Measurements from ENCODE around the gene TLCD3A. TPM values are rescaled to one million over a fixed set of nuclear protein-coding genes. Genes with fewer than 3 reads are reported as not detected.

TLCD3A gene
- total and polyA plus RNA-seq, 9 of the 15 experiments (the other 6 are each of a cell fraction or from before 2014, with no cell fraction given), result 1.3 to 13.5 (median 7.3) TPM

DNA sequence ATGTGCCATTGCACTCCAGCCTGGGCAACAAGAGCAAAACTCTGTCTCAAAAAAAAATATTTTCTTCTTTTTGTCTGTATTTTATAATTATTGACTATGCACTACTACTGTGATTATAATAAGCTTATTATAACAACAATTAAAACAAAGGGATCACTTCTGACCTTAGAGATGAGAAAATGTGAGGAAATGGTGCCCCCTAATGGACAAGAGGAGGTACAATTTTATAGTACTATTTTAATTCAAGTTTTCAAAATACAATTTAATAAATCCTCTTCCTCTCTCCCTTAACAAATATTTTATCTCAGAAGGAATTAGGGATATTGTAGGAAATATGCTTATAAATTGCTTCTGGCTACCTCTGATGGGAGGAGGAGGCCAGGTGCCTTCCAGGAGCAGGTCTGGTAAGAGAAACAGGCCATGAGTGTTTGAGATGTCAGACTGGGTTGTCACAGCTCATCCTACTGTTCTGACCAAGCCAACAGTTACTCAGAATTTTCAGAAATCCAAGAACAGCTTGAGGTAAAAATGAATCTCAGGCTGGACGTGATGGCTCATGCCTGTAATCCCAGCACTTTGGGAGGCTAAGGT is 31.8 kb upstream of the TLCD3A start:
- Histone ChIP-seq H4K20me1 (replicated peaks; ENCODE audit: control insufficient read depth, insufficient read depth, low read length) (no peaks in the 10 kb centered on the region), H3K36me3 (ENCODE audit: control insufficient read depth, insufficient read depth, low read length) (peaks cover 20% of the 10 kb centered on the region), H2AFZ (ENCODE audit: low read depth, low read length) (no peak overlapping the region), H3K27ac (ENCODE audit: extremely low read depth, low read depth, low read length) (no peak overlapping the region), H3K4me3 (no peak overlapping the region), H3K4me1 (replicated peaks in 1 of 2; ENCODE audit: control insufficient read depth in 2 of 2, insufficient read depth in 2 of 2, low read length in 2 of 2) (no peaks in the 10 kb centered on the region), H3K27me3 (ENCODE audit: control insufficient read depth in 2 of 2, insufficient read depth in 2 of 2, low read length in 2 of 2) (no peaks in the 10 kb centered on the region), H3K79me2 (ENCODE audit: control insufficient read depth, insufficient read depth, low read length) (no peaks in the 10 kb centered on the region), H3K9me3 (replicated peaks; ENCODE audit: control insufficient read depth, insufficient read depth, low read depth, low read length) (no peaks in the 10 kb centered on the region), H3K9me1 (ENCODE audit: control insufficient read depth, insufficient read depth, low read length) (no peaks in the 10 kb centered on the region), H3K4me2 (ENCODE audit: insufficient read depth, low read length) (no peak overlapping the region), H3K9ac (ENCODE audit: insufficient read depth in 1 of 2, low read depth in 2 of 2, low read length in 2 of 2) (no peak overlapping the region)
- no peak for FAIRE-seq
- CTCF ChIA-PET (ENCODE audit: low intra/inter-chr PET ratio), result interaction anchor here (0.8 to 1.4 kb wide), 3 partner anchors 144 to 290 kb away, joined by 3 to 14 read pairs (median 4); a partner anchor contains a TSS
- DNase-seq (ENCODE audit: extremely low read depth in 1 of 4, low spot score in 3 of 4), result peak; percentile 26 to 42 (median 34)
- no peak; the same call in 2 of the 3 replicates for ATAC-seq
- TF ChIP-seq SMC3 (conservative IDR thresholded peaks at IDR 0.05; ENCODE audit: insufficient read depth, low read depth, low read length) (0 out of 2 replicates have a peak, but pooled peaks have one; percentile 24), RAD21 (CRISPR knock-in tag; conservative IDR thresholded peaks at IDR 0.05 in 1 of 2, IDR thresholded peaks at IDR 0.05 in 1 of 2) (peak; percentile 50 to 71), TARDBP (IDR thresholded peaks at IDR 0.05) (no peak)
- TF ChIP-seq, protein P1, sequence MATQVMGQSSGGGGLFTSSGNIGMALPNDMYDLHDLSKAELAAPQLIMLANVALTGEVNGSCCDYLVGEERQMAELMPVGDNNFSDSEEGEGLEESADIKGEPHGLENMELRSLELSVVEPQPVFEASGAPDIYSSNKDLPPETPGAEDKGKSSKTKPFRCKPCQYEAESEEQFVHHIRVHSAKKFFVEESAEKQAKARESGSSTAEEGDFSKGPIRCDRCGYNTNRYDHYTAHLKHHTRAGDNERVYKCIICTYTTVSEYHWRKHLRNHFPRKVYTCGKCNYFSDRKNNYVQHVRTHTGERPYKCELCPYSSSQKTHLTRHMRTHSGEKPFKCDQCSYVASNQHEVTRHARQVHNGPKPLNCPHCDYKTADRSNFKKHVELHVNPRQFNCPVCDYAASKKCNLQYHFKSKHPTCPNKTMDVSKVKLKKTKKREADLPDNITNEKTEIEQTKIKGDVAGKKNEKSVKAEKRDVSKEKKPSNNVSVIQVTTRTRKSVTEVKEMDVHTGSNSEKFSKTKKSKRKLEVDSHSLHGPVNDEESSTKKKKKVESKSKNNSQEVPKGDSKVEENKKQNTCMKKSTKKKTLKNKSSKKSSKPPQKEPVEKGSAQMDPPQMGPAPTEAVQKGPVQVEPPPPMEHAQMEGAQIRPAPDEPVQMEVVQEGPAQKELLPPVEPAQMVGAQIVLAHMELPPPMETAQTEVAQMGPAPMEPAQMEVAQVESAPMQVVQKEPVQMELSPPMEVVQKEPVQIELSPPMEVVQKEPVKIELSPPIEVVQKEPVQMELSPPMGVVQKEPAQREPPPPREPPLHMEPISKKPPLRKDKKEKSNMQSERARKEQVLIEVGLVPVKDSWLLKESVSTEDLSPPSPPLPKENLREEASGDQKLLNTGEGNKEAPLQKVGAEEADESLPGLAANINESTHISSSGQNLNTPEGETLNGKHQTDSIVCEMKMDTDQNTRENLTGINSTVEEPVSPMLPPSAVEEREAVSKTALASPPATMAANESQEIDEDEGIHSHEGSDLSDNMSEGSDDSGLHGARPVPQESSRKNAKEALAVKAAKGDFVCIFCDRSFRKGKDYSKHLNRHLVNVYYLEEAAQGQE (IDR thresholded peaks at IDR 0.05; ENCODE audit: borderline replicate concordance), result peak; percentile 56; the same call in 1 of the 2 replicates
- TF ChIP-seq, protein P1 (CRISPR knock-in tag; IDR thresholded peaks at IDR 0.05; ENCODE audit: low read depth), result no peak
- TF ChIP-seq, protein P2, sequence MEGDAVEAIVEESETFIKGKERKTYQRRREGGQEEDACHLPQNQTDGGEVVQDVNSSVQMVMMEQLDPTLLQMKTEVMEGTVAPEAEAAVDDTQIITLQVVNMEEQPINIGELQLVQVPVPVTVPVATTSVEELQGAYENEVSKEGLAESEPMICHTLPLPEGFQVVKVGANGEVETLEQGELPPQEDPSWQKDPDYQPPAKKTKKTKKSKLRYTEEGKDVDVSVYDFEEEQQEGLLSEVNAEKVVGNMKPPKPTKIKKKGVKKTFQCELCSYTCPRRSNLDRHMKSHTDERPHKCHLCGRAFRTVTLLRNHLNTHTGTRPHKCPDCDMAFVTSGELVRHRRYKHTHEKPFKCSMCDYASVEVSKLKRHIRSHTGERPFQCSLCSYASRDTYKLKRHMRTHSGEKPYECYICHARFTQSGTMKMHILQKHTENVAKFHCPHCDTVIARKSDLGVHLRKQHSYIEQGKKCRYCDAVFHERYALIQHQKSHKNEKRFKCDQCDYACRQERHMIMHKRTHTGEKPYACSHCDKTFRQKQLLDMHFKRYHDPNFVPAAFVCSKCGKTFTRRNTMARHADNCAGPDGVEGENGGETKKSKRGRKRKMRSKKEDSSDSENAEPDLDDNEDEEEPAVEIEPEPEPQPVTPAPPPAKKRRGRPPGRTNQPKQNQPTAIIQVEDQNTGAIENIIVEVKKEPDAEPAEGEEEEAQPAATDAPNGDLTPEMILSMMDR (IDR thresholded peaks at IDR 0.05 in 2 of 3, conservative IDR thresholded peaks at IDR 0.05 in 1 of 3; ENCODE audit: insufficient read depth in 2 of 3, low read depth in 1 of 3, low read length in 3 of 3), result peak in 2 of 3 experiments; percentile 35 to 73; a peak in 4 of 6 replicates
- WGBS (ENCODE audit: insufficient coverage, low coverage, missing lambda C conversion rate), result 0% methylated on average over 1 of the region's 1 CpG
- intact Hi-C loops (cut with micrococcal nuclease), result loop anchor here (1.0 kb wide), 1 partner anchor 288 kb away; no protein-coding TSS in a partner anchor
- no TSS peak for BruUV-seq (replicated peaks)
- POLR2A ChIA-PET, result interaction anchor here (0.6 kb wide), 1 partner anchor 165 kb away, joined by 4 read pairs; no protein-coding TSS in a partner anchor
- in situ Hi-C loops (cut with MboI), result loop anchor here (5.0 kb wide), 1 partner anchor 288 kb away; a partner anchor contains a TSS

Data from K562 (cell line).